ENCODE results near the gene NEK6. TPM values are rescaled to one million over a fixed set of nuclear protein-coding genes. Genes with fewer than 3 reads are reported as not detected.

Gene NEK6
- total and polyA plus RNA-seq, 10 of the 15 experiments (the other 5 are each of a cell fraction or from before 2014, with no cell fraction given): 31.3 to 161 (median 89.2) TPM

DNA sequence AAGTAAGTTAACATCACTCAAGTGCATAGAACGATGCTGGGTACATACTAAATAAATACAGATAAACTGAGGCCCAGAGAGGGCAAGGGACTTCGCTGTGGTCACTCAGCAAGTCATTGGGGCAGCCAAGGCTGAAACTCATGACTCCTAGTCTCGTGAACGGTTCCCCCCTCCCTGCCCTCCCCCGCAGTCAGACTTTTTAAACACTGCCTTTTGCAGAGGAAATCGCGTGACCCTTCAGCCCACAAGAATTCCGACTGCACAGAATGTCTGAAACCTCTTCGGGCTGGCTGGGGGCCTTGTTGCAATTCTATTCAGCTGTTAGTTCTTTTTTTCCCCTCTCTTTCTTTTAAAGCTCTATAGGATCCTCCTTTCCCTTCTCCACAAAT is 28.1 kb downstream of the NEK6 start (continued):
- TF ChIP-seq, protein P1, sequence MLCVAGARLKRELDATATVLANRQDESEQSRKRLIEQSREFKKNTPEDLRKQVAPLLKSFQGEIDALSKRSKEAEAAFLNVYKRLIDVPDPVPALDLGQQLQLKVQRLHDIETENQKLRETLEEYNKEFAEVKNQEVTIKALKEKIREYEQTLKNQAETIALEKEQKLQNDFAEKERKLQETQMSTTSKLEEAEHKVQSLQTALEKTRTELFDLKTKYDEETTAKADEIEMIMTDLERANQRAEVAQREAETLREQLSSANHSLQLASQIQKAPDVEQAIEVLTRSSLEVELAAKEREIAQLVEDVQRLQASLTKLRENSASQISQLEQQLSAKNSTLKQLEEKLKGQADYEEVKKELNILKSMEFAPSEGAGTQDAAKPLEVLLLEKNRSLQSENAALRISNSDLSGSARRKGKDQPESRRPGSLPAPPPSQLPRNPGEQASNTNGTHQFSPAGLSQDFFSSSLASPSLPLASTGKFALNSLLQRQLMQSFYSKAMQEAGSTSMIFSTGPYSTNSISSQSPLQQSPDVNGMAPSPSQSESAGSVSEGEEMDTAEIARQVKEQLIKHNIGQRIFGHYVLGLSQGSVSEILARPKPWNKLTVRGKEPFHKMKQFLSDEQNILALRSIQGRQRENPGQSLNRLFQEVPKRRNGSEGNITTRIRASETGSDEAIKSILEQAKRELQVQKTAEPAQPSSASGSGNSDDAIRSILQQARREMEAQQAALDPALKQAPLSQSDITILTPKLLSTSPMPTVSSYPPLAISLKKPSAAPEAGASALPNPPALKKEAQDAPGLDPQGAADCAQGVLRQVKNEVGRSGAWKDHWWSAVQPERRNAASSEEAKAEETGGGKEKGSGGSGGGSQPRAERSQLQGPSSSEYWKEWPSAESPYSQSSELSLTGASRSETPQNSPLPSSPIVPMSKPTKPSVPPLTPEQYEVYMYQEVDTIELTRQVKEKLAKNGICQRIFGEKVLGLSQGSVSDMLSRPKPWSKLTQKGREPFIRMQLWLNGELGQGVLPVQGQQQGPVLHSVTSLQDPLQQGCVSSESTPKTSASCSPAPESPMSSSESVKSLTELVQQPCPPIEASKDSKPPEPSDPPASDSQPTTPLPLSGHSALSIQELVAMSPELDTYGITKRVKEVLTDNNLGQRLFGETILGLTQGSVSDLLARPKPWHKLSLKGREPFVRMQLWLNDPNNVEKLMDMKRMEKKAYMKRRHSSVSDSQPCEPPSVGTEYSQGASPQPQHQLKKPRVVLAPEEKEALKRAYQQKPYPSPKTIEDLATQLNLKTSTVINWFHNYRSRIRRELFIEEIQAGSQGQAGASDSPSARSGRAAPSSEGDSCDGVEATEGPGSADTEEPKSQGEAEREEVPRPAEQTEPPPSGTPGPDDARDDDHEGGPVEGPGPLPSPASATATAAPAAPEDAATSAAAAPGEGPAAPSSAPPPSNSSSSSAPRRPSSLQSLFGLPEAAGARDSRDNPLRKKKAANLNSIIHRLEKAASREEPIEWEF (IDR thresholded peaks at IDR 0.05; ENCODE audit: insufficient replicate concordance, low read depth, low read length): peak; percentile 29
- TF ChIP-seq, protein P2, sequence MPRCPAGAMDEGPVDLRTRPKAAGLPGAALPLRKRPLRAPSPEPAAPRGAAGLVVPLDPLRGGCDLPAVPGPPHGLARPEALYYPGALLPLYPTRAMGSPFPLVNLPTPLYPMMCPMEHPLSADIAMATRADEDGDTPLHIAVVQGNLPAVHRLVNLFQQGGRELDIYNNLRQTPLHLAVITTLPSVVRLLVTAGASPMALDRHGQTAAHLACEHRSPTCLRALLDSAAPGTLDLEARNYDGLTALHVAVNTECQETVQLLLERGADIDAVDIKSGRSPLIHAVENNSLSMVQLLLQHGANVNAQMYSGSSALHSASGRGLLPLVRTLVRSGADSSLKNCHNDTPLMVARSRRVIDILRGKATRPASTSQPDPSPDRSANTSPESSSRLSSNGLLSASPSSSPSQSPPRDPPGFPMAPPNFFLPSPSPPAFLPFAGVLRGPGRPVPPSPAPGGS (IDR thresholded peaks at IDR 0.05; ENCODE audit: borderline replicate concordance, insufficient read depth, low read depth, low read length, poor library complexity, severe bottlenecking): peak; percentile 14
- TF ChIP-seq IKZF2 (IDR thresholded peaks at IDR 0.05) (peak; percentile 70 to 84; a peak in 3 of 4 replicates), TBL1XR1 (IDR thresholded peaks at IDR 0.05; ENCODE audit: low read depth, low read length) (peak; percentile 76; the same call in 1 of the 2 replicates), SUPT20H (IDR thresholded peaks at IDR 0.05; ENCODE audit: borderline replicate concordance, control insufficient read depth, low read depth, low read length) (no peak), RBBP5 (conservative IDR thresholded peaks at IDR 0.05) (no peak), RAD51 (IDR thresholded peaks at IDR 0.05) (peak; percentile 67), STAT3 (IDR thresholded peaks at IDR 0.05; ENCODE audit: low read depth, low read length) (no peak), ZSCAN29 (IDR thresholded peaks at IDR 0.05) (no peak), SMC3 (IDR thresholded peaks at IDR 0.05; ENCODE audit: borderline replicate concordance, low read length) (no peak), PML (IDR thresholded peaks at IDR 0.05; ENCODE audit: low read length) (no peak), NRF1 (conservative IDR thresholded peaks at IDR 0.05; ENCODE audit: low read depth, low read length) (no peak), TAF1 (IDR thresholded peaks at IDR 0.05; ENCODE audit: borderline replicate concordance, low read depth, low read length) (0 out of 2 replicates have a peak, but pooled peaks have one; percentile 8), TCF7 (IDR thresholded peaks at IDR 0.05; ENCODE audit: borderline replicate concordance) (no peak), MTA2 (IDR thresholded peaks at IDR 0.05; ENCODE audit: low read depth) (peak; percentile 68; the same call in 1 of the 2 replicates)
- TF ChIP-seq, protein P3, sequence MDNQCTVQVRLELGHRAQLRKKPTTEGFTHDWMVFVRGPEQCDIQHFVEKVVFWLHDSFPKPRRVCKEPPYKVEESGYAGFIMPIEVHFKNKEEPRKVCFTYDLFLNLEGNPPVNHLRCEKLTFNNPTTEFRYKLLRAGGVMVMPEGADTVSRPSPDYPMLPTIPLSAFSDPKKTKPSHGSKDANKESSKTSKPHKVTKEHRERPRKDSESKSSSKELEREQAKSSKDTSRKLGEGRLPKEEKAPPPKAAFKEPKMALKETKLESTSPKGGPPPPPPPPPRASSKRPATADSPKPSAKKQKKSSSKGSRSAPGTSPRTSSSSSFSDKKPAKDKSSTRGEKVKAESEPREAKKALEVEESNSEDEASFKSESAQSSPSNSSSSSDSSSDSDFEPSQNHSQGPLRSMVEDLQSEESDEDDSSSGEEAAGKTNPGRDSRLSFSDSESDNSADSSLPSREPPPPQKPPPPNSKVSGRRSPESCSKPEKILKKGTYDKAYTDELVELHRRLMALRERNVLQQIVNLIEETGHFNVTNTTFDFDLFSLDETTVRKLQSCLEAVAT (IDR thresholded peaks at IDR 0.05): no peak
- TF ChIP-seq, protein P4, sequence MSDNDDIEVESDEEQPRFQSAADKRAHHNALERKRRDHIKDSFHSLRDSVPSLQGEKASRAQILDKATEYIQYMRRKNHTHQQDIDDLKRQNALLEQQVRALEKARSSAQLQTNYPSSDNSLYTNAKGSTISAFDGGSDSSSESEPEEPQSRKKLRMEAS (IDR thresholded peaks at IDR 0.05; ENCODE audit: low read depth, low read length): no peak; the same call in 1 of the 2 replicates
- TF ChIP-seq, protein P5, sequence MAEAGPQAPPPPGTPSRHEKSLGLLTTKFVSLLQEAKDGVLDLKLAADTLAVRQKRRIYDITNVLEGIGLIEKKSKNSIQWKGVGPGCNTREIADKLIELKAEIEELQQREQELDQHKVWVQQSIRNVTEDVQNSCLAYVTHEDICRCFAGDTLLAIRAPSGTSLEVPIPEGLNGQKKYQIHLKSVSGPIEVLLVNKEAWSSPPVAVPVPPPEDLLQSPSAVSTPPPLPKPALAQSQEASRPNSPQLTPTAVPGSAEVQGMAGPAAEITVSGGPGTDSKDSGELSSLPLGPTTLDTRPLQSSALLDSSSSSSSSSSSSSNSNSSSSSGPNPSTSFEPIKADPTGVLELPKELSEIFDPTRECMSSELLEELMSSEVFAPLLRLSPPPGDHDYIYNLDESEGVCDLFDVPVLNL (IDR thresholded peaks at IDR 0.05; ENCODE audit: low read depth, low read length): no peak
- TF ChIP-seq, protein P6, sequence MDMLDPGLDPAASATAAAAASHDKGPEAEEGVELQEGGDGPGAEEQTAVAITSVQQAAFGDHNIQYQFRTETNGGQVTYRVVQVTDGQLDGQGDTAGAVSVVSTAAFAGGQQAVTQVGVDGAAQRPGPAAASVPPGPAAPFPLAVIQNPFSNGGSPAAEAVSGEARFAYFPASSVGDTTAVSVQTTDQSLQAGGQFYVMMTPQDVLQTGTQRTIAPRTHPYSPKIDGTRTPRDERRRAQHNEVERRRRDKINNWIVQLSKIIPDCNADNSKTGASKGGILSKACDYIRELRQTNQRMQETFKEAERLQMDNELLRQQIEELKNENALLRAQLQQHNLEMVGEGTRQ (IDR thresholded peaks at IDR 0.05; ENCODE audit: borderline replicate concordance, low read depth, low read length): no peak; the same call in 1 of the 2 replicates

Data from GM12878 (cell line).